NCI-H2227 (cell line): ENCODE results near the gene CLIC4.
"Not testable (repeated sequence)": the region's sequence is repeated elsewhere in the genome, so short reads cannot be mapped to it uniquely, and the experiment has no call there.

ENCODE experiments used
- DNase-seq: peaks from one replicate; lab custom pipeline; 2025; ENCODE audit not compliant: unreplicated experiment; lab: John Stamatoyannopoulos, UW

CLIC4 gene

DNA sequence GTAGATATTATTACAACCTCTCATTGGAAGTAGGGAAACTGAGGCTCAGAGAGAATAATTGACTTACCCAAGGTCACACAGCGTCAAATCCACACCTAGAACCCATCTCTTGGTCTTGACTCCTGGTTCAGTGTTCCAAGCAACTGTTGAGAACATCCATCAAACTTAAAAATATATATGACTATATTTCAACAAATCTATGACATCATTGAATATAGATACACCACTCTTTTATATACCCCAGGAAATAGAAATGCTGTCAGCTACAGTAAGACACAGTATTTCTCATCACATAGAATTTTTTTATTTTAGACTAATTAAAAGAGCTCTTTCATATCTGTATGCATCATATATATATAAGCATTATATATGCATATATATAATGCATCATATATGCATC lies 127.9 kb downstream of the CLIC4 start:
- no peak for DNase-seq

DNA sequence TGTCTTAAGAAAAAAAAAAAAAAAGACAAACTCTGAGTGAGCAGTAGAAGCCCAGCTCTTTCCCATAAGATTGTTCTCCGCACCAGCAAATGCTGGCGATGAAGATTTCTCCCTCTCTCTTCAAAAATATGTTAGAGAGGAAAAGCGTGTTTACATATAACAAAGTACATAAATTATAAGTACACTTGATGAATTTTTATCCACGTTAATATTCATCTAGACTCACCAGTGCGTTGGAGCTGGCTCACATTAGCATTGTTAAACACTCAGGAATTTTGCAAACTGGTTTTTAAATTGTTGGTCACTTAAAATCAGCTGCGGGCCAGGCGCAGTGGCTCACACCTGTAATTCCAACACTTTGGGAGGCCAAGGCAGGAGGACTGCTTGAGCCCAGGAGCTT lies 128.8 kb downstream of the CLIC4 start:
- DNase-seq = no peak

GRCh38 chr1:24874611-24875234 lies 129.5 kb downstream of the CLIC4 start:
- no peak for DNase-seq

- no peak for DNase-seq
Observed at GRCh38 chr1:24875257-24875656, 130.0 kb downstream of the CLIC4 start.

DNA sequence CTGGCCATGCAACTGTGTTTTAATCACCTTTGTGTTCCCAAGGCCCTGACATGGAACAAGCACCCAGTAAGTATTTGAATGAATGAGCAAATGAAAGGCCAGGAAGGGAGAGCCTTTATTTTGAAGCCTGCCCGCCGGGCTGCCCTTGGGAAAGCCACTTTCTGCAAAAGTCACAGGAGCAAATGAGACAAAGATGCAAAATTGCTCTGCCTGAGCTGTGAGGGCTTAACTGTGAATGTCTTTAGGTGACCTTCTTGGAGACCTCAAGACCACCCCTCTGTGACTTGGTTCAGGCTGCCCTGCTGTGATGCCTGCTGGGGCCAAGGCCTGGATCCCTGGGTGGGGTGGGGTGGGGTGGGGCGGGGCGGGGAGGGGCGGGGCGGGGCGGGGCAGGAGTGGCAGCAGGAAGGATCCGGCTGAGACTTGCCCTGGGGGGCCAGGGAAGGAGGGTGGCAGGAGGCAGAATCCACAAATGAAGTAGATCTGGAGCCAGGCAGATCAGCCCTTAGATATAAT lies 130.8 kb downstream of the CLIC4 start:
- no peak for DNase-seq

GRCh38 chr1:24878045-24878444 lies 132.8 kb downstream of the CLIC4 start:
- DNase-seq = no peak

DNA sequence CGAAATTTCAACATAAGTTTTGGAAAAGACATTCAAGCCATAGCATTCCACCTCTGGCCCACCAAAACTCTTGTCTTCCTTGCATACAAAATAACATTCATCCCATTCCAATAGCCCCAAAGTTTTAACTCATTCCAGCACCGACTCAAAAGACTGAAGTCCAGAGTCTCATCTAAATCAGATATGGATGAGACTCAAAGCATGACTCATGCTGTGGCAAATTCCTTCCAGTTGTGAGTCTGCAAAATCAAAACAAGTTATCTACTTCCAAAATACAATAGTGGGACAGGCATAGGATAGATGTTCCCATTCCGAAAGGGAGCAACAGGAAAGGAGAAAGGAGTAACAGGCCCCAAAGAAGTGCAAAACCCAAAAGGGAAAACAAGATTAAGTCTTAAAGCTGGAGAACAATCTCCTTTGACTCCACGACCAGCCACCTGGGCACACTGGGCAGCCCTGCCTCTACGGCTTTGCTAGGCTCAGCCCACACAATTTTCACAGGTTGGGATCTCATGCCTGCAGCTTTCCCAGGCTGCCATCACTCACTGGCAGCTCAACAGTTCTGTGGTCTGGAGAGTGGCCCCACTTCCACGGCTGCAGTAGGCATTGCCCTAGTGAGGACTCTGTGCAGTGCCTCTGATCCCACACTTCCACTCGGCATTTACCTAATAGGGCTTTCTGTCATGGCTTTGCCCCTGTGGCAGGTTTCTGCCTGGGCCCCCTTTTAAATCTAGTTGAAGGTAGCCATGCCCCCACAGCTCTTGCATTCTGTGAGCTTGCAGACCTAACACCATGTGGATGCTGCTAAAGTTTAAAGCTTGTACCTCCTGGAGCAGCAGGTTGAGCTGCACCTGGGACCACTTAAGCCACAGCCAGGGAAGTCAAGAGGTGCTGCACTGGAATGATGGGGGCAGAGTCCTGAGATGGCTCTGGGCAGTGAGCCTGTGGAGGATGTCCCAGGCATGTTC lies 133.8 kb downstream of the CLIC4 start:
- DNase-seq = no peak

DNA sequence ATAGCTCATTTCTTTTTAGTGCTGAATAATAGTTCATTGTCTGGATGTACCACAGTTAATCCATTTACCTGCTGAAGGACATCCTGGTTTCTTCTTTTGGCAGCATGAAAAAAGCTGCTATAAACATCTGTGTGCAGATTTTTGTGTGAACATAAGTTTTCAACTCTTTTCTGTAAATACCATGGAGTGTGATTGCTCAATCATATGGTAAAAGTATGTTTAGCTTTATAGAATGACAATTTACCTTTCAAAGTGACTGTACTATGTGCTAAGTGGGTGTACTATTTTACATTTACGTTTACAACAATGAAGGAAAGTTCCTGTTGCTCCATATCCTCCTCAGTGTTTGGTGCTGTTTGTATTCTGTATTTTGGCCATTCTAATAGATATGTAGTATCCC lies 135.8 kb downstream of the CLIC4 start:
- DNase-seq = no peak

GRCh38 chr1:24884751-24885150 lies 139.5 kb downstream of the CLIC4 start:
- no peak for DNase-seq

DNA sequence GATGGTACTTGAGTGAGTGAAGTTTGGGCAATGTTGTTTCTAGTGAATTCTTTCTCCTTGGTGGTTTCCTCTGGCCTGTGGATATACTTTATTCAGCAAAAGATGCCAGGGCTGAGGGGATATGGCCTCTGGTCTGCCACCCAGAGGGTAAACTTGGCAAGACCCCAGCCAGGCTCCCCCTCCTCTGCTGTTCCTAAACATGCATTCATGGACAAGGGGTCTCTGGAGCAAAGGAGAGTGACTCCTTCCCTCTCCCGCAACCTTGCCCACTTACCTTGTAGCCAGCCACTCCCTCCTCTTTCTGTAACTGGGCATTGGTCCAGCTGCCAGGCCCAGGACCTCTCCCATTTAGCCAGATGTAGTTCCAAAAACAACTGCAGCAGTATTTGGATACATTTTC lies 141.0 kb downstream of the CLIC4 start:
- DNase-seq = no peak

DNA sequence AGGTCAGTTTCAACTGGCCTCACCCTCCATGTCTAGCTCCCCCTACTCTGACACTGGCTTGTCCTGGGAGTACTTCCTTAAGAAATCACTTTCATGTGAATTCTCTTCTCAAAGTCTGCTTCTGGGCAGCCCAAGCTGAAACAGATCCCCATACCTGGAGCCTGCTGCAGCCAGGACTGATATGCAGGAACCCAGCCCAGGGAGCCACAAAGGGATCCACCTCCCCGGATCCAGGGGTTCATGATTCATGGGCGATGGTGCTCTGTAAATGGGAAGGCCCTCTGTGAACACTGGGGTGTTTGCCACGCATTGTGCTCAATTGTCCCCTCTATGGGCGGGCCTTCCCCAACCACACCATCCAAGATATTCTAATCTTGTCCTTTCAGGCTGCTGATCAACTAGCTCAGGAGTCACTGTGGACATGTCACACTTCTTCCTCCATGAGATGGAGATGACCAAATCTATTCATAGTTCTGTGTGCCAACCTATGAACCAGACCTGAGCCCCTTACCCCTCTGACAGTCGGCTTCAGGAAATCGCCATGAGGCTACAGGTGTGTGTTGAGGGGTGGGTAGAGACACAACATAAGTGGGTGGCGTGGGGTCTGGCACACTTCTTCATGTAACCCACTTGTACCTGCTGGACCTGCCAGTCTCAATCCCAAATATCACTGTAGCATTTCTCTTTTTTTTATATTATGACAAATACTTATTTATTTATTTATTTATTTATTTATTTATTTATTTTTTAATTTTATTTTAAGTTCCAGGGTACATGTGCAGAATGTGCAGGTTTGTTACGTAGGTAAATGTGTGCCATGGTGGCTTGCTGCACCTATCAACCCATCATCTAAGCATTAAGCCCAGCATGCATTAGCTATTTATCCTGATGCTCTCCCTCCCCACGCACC lies 143.1 kb downstream of the CLIC4 start:
- no peak for DNase-seq

DNA sequence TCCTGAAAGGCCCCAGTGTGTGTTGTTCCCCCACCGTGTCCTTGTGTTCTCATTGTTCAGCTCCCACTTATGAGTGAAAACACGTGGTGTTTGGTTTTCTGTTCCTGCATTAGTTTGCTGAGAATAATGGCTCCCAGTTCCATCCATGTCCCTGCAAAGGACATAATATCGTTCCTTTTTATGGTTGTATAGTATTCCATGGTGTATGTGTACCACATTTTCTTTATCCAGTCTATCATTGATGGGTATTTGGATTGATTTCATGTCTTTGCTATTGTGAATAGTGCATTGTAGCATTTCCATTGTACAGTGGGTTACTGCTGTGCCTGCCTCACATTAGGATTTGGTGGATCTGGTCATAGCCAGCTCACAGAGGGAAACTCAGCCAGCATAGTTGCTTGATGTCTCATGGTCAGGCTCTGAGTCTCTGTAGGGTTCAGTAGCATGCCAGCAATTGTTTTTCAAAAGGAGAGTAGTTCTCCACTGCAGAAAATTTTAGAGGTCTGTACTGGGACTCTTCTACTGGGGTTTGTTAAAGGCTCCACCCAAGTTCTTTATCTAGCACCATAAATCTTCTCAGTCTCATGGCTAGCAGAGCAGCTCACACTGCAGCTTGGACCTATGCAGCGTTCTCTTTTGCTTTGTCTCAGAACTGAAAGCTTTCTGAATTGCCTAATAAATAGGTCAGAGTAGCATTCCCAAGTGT lies 143.9 kb downstream of the CLIC4 start:
- DNase-seq = no peak

- DNase-seq = no peak
Observed at GRCh38 chr1:24890887-24891286, 145.6 kb downstream of the CLIC4 start.

DNA sequence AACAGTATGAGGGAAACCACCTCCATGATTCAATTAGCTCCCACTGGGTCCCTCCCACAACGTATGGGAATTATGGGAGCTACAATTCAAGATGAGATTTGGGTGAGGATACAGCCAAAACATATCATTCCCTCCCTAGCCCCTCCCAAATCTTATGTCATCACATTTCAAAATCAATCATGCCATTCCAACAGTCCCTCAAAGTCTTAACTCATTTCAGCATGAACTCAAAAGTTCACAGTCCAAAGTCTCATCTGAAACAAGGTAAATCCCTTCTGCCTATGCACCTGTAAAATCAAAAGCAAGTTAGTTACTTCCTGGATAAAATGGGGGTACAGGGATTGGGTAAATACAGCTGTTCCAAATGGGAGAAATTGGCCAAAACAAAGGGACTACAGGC lies 146.1 kb downstream of the CLIC4 start:
- not testable (repeated sequence) for DNase-seq

- no peak for DNase-seq
Observed at GRCh38 chr1:24892188-24893153, 147.2 kb downstream of the CLIC4 start.

- no peak for DNase-seq
Observed at GRCh38 chr1:24893431-24893830, 148.2 kb downstream of the CLIC4 start.
